Activated CD4-positive, alpha-beta T cell treated with anti-CD3 and anti-CD28 coated beads, Interleukin-2, amount 50 U/mL, for 48 hours (primary cell): ENCODE results near the gene GAS5.
"Not testable (repeated sequence)": the region's sequence is repeated elsewhere in the genome, so short reads cannot be mapped to it uniquely, and the experiment has no call there.

Experiments used
- DNase-seq, 2 experiments: peaks; one replicate each; pipeline ENCODE4 v3.0.0-alpha.2; 2020

The GAS5 gene

DNA sequence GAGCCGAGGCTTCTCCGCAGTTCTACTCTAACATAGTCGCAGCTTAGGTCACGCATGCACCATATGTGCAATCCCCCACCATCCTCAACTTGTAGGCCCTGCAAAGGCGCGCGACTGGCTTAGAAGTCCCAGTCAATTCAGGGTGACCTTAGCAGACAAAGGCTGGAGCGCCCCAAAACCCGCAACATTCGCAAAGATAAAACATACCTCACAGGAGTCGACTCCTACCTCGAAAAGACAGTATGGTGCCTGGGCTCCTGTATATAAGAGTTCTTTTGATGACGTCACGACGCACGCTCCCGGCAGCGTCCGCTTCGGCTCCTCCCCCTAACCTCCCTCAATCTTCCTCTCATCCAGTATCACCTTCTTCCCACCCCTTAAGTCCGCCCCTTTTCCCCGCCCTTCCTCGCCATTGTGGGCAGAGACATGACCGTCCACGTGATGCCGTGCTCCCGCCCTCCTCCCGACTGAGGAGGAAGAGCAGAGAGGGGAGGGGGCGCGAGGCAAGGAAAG, at the start of gene GAS5:
Gene GAS5 (minus strand): TSS at position 237 of the 513 bp plus-strand sequence.
- DNase-seq, result peak; percentile 100

- no peak for DNase-seq
These were observed 49.4 kb upstream of the GAS5 start, which contains the start of gene SERPINC1 for GRCh38 chr1:173917149-173917548. Gene SERPINC1 (minus strand): TSS chr1:173917327. CDS start chr1:173917259, 68 bp downstream.

- DNase-seq, result no peak
These were observed 48.9 kb upstream of the GAS5 start for GRCh38 chr1:173916667-173917066.

- DNase-seq, result no peak
These were observed 47.8 kb upstream of the GAS5 start for GRCh38 chr1:173915596-173915995.

GRCh38 chr1:173914366-173914871, 46.6 kb upstream of the GAS5 start:
- DNase-seq, result peak; percentile 36 to 51

DNA sequence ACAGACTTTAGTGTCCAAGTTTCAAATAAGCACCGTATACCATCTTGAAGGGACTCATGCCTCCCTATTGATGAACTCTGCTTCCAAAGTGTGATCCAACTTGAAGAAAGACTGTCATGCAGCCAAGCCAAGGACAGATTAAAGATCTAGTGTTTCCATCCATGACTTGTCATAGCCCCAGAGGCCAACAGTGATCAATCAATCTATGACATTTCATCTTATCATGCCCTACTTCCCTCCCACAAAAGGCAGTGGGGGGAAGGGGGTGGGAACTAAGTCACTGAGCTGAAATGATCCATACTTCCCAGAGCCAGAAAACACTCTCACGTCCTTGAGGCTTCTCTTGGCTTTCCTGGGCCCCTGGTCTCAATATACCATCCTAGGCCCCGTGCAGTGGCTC, 45.3 kb upstream of the GAS5 start:
- DNase-seq, result no peak

DNA sequence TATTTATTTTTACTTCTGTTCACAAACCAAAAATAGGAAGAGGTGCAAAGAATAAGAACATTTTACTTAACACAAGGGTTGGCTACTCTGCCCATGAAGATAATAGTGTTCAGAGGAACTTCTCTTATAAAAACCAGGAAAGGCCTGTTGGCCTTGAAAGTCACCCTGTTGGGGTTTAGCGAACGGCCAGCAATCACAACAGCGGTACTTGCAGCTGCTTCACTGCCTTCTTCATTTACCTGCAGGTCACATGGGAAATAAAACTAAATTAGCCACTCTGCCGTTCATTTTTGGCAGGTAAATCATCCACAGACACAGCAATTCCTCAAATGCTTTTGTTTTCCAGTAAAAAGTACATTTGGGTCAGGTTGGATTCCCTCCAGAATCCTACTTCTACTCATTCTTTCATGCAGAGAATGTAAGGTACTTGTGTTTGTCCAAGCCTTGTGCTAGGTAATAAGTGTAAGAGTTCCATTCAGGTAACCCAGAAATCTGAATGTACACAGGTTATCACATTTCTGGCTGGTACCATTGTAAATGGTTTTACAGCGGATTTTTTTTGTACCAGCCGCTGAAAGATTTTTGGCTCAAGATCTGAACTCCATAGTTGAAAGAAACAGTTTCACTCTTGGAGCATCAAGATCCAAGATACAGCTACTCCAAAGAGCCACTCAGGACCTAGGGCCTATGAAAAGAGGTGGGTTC, 36.2 kb upstream of the GAS5 start:
- no peak for DNase-seq

DNA sequence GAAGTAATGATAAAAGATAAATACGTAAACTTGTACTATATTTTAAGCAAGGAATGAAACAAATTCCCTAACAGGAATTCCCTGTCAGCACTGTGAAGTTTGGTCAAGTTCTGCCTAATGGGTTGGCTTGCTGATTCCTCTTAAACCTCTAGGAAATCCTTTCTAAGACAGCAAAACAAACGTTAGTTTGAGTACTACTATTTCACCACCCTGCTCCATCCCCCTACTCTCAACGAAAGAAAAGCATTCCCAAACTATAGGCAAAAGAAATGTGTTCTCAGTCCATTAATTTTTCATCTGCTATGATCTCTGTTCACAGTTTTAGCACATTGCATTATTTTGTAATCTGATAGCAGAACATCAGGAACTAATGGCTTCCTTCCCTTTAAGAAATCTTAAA, 33.2 kb upstream of the GAS5 start:
- no peak for DNase-seq

- no peak for DNase-seq
These were observed 32.6 kb upstream of the GAS5 start for GRCh38 chr1:173900427-173900826.

GRCh38 chr1:173894189-173894588, 26.4 kb upstream of the GAS5 start:
- DNase-seq, result no peak

GRCh38 chr1:173893611-173894010, 25.8 kb upstream of the GAS5 start:
- no peak for DNase-seq

DNA sequence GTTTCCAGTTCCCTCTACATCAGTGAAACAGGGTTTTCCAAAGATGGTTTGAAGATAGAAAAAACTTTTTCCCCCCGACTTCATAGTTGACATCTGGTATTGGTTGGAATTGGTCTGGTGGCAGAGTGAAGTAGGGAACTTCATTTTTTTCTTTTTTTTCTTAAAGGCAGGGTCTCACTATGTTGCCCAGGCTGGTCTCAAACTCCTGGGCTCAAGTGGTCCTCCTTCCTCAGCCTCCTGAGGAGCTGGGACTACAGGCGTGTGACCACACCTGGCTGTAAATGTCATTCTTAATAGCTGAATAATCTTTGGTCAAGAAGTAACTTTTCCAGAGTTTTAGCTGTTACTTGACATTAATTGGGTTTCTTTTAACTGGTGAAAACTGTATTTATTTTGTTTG, 22.1 kb upstream of the GAS5 start:
- no peak for DNase-seq

- DNase-seq, result no peak
These were observed 21.0 kb upstream of the GAS5 start for GRCh38 chr1:173888749-173889148.

- no peak for DNase-seq
These were observed 19.8 kb upstream of the GAS5 start for GRCh38 chr1:173887627-173888026.

DNA sequence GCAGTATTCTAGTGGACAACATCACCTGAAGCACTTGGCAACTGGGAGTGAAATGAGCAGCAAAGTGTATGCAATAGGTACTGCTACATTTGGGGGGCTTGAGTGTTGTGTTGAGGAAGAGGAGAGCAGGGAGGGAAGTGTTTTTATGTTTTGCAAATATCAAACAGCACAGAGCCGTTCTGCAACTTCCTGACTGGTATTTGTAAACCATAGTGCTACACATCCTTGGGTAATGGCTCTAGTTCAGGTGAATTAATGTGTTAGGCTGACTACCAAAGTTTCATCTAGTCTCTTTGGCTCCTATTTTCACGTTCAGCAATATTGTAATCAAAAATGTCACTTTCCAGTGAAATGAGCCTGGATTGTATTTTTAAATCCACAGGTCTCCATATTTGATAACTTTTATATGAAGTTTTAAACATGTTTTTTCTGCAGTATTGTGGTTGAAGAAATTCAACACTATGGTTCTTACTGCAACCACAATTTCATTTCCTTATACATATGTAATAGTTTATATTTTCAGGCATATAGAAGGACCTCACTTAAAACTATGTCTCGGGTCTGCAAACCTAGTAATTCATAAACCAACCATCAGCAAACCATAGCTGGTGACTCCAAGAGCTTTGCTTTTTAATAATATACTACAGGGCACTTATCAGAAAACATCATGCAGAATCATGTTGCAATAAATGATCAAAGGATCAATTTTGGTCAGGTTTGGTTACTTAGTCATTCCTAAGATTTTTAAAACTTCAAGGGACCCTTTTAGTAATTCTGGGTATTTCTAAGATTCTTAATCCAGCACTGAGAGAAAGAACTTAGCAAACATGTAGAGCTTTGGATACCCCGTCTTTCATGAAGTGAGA, 19.2 kb upstream of the GAS5 start:
- DNase-seq, result no peak

DNA sequence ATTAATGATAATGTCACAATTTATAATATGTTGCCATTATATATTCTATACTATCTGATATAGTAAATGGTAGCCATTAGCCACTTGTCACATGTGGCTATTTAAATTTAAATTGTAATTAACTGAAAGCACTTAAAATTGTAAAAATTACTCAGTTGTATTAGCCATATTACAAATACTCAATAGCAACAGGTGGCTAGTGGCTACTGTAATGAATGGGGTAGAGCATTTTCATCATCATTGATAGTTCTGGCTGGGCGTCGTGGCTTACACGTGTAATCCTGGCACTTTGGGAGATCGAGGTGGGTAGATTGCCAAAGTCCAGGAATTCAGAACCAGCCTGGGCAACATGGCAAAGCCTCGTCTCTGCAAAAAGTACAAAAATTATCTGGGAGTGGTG, 16.9 kb upstream of the GAS5 start:
- no peak for DNase-seq

DNA sequence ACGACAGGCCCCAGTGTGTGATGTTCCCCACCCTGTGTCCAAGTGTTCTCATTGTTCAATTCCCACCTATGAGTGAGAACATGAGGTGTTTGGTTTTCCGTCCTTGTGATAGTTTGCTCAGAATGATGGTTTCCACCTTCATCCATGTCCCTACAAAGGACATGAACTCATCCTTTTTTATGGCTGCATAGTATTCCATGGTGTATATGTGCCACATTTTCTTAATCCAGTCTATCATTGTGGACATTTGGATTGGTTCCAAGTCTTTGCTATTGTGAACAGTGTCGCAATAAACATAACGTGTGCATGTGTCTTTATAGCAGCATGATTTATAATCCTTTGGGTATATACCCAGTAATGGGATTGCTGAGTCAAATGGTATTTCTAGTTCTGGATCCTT, 13.3 kb upstream of the GAS5 start:
- DNase-seq, result not testable (repeated sequence)

- DNase-seq, result no peak
These were observed 10.5 kb upstream of the GAS5 start for GRCh38 chr1:173878251-173878650.

GRCh38 chr1:173876732-173877131, 8.9 kb upstream of the GAS5 start:
- DNase-seq, result no peak

- DNase-seq, result no peak
These were observed 3.7 kb upstream of the GAS5 start for GRCh38 chr1:173871500-173871899.

DNA sequence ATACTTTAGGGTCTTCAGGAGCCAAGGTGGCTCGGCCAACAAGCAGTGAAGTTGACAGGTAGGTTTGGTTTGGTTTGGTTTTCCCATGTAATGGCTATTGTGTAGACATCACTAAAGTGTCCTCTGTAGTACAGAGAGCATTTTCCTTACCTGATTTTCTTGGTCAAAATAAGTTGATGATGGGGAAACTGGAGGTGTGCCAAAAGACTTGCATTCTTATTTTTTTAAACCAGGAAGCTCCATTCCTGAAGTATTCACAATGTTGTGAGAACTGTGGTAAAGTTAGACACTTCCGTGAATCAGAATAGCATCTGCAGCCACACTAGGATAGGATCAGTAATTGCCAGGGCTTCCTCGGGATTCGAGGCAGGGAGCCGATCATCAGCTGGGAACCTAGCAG, 3.3 kb upstream of the GAS5 start:
- no peak for DNase-seq

DNA sequence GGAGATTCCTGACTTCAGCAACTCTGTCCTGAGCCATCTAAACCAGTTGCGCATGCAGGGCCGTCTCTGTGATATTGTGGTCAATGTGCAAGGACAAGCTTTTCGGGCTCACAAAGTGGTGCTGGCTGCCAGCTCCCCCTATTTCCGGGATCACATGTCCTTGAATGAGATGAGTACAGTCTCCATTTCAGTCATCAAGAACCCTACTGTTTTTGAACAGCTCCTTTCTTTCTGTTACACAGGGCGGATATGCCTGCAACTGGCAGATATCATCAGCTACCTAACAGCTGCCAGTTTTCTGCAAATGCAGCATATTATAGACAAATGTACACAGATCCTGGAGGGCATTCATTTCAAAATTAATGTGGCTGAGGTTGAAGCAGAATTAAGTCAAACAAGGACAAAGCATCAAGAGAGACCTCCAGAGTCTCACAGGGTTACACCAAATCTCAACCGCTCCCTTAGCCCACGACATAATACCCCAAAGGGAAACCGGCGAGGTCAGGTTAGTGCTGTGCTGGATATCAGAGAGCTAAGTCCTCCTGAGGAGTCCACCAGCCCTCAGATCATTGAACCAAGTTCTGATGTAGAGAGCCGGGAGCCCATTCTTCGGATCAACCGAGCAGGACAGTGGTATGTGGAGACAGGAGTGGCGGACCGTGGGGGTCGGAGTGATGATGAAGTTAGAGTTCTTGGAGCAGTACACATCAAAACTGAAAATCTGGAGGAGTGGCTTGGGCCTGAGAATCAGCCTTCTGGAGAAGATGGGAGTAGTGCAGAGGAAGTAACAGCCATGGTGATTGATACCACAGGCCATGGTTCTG, 2.7 kb upstream of the GAS5 start:
- peak; percentile 32 to 53 for DNase-seq

DNA sequence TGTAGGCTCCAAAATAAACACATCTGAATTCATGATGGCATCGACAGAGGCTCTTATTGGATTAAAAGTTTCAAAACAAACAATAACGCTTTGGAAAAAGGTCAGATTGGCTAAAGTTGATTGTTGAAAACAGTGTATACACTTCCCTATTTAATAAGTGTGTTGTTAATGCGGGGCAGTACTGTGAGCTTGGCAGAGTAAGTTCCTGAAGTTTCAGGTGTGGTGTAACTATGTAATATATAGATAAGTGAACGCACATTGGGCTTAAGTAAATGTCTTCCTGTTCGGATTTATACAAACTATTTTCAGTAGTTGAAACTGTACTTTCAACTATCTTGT, 1.2 kb upstream of the GAS5 start:
- no peak for DNase-seq
